HL-60/S4 treated with retinoic acid at 250 ng/mL for 4 days and 3 days (cell line): ENCODE results near the gene ACMSD.

ENCODE experiments used
- in situ Hi-C: fragments of 300-500 bp; cut with MboI; formaldehyde crosslinking; loops from 2 replicates; pipeline ENCODE4 v1.7.0; 2022; ENCODE audit warnings: low sequenced_read_pairs

ACMSD gene

DNA sequence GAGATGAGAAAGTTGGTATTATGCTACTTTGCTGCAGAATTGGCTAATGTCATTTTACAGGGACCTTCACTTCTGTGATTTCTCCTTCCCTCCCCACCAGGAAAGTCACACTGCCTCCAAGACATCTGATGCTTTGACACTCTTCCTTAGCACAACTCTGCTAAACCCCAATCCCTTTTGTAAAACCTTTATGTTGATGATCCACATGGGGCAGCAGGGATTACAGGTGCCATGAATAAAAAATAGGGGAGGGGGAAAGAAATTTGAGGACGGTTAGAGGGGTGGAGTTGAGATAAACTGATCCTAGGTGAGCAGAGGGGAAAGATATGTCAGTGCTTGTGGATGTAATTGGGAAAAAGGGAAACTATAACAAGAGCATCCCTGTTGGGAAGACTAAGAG, 106.6 kb downstream of the ACMSD start:
- in situ Hi-C loops: no loop called here

GRCh38 chr2:134946073-134946472, 107.7 kb downstream of the ACMSD start:
- in situ Hi-C loops: no loop called here

- in situ Hi-C loops: no loop called here
Measured at GRCh38 chr2:134949981-134950708, 111.7 kb downstream of the ACMSD start.

GRCh38 chr2:134950886-134951285, 112.5 kb downstream of the ACMSD start:
- in situ Hi-C loops: no loop called here
